Transverse colon (tissue), 4 donors: ENCODE data around the gene GALNT13.

Experiments used
- EP300 ChIP-seq: sonication (generic); formaldehyde crosslinking; IDR thresholded peaks from one replicate; pipeline ENCODE4 v1.6.1; 2017; ENCODE audit warnings: antibody characterized with exemption, low read depth
- POLR2A ChIP-seq: fragments of 450-650 bp; IDR thresholded peaks from one replicate; pipeline ENCODE4 v1.6.1; 2016; ENCODE audit warnings: antibody characterized with exemption, mild to moderate bottlenecking, moderate library complexity
- POLR2AphosphoS5 ChIP-seq, 3 donors: sonication (generic); formaldehyde crosslinking; IDR thresholded peaks; one replicate each; pipeline ENCODE4 v1.6.1; 2016; ENCODE audit warnings: antibody characterized with exemption in 3 of 3
- TF ChIP-seq, protein P1 (sequence below), 5 experiments: fragments of 200-600 bp in 3 of 5; fragments of 450-650 bp in 2 of 5; sonication (generic) in 3 of 5; IDR thresholded peaks; 1 replicate in 2 of 5; 2 replicates in 3 of 5; pipeline ENCODE4 v1.5.1; 2016 to 2017; ENCODE audit warnings: antibody characterized with exemption in 5 of 5, inconsistent platforms in 3 of 5, mild to moderate bottlenecking in 2 of 5, moderate library complexity in 1 of 5

GRCh38 chr2:154338352-154338967, 466.7 kb downstream of the GALNT13 start:
- TF ChIP-seq, protein P1, sequence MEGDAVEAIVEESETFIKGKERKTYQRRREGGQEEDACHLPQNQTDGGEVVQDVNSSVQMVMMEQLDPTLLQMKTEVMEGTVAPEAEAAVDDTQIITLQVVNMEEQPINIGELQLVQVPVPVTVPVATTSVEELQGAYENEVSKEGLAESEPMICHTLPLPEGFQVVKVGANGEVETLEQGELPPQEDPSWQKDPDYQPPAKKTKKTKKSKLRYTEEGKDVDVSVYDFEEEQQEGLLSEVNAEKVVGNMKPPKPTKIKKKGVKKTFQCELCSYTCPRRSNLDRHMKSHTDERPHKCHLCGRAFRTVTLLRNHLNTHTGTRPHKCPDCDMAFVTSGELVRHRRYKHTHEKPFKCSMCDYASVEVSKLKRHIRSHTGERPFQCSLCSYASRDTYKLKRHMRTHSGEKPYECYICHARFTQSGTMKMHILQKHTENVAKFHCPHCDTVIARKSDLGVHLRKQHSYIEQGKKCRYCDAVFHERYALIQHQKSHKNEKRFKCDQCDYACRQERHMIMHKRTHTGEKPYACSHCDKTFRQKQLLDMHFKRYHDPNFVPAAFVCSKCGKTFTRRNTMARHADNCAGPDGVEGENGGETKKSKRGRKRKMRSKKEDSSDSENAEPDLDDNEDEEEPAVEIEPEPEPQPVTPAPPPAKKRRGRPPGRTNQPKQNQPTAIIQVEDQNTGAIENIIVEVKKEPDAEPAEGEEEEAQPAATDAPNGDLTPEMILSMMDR (IDR thresholded peaks at IDR 0.05) = no peak
- TF ChIP-seq POLR2A (no peak), EP300 (no peak), POLR2AphosphoS5 (IDR thresholded peaks at IDR 0.05) (no peak)
